GM12891 (cell line): ENCODE results near the gene OPRD1.

ENCODE experiments used
- PAX5 ChIP-seq: IDR thresholded peaks from 2 replicates; pipeline ENCODE4 v1.6.1; 2011; ENCODE audit warnings: low read length, moderate library complexity, mild to moderate bottlenecking; ENCODE audit not compliant: insufficient read depth, severe bottlenecking
- POLR2A ChIP-seq: IDR thresholded peaks from 2 replicates; pipeline ENCODE4 v1.6.1; 2011; ENCODE audit warnings: low read depth, low read length, control low read depth
- POLR2AphosphoS5 ChIP-seq: IDR thresholded peaks from 2 replicates; pipeline ENCODE4 v1.6.1; 2011; ENCODE audit warnings: low read depth, low read length, control low read depth
- POU2F2 ChIP-seq: IDR thresholded peaks from 2 replicates; pipeline ENCODE4 v1.6.1; 2011; ENCODE audit warnings: low read depth, mild to moderate bottlenecking, control low read depth, low read length, moderate library complexity
- SPI1 ChIP-seq: IDR thresholded peaks from 2 replicates; pipeline ENCODE4 v1.6.1; 2011; ENCODE audit warnings: low read depth, low read length, control low read depth
- TAF1 ChIP-seq: IDR thresholded peaks from 2 replicates; pipeline ENCODE4 v1.6.1; 2011; ENCODE audit warnings: low read depth, low read length, control low read depth

DNA sequence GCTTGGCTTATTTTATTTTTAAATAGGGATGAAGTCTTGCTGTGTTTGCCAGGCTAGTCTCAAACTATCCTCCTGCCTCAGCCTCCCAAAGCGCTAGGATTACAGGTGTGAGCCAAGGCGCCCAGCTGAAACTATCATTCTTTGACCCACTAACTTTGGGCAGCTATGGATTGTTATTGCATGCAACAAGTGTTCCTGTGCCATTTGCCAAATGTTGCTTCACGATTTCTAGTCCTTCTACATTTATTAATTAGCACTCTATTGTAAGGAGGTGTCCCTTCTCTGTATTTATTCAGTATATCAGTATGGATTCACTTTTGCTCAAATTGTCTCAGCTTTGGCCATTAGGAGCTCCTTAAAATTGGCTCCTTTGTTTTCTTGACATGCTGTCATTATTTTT is 38.9 kb upstream of the OPRD1 start:
- TF ChIP-seq POLR2AphosphoS5 (no peak), POU2F2 (no peak), SPI1 (no peak), POLR2A (no peak), TAF1 (no peak), PAX5 (no peak)
